Activated CD4-positive, alpha-beta T cell treated with anti-CD3 and anti-CD28 coated beads, Interleukin-2, Interleukin-4, amounts not matched to agents 100 ng/mL and 50 ng/mL, durations not matched to agents 16 hours and 8 hours (primary cell): ENCODE results near the gene ERMP1.

ENCODE experiments used
- DNase-seq: peaks from one replicate; pipeline ENCODE4 v3.0.0-alpha.2; 2020; ENCODE audit warnings: low spot score

ERMP1 gene

DNA sequence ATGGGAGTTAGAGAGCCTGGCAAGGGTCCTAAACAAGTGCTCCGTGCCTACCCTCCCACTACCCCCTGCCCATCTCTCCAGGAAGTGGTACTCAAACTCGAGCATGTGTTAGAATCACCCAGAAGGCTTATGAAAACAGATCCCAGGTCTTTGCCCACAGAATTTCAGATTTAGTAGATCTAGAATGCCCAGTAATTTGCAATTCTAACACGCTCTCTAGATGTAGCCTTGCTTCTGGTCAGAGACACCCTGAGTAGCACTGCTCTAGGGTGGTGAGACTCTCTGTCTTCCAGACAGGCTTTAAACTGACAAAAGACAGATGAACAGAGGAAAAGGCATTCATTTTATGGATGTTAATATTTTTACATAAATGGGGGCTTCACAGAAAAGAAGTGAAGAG lies 20.7 kb upstream of the ERMP1 start:
- peak; percentile 38 for DNase-seq

DNA sequence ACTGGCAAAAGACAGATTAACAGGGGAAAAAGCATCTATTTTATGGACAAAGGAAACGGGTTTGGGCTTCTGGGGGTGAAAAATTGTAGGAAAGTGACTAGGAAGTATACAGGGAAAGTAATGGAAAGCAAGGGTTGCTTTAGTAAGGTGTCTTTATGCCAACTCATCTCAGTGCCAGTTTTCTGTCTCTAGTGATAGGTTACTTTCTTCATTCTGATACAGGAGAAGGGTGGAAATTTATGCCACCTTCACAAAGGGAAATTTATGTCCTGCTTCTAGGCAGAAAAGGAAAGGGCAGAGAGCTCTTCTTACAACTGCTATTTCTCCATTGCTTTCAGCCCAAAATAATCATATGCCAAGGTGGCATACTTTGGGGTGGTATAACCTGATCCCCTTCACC lies 20.1 kb upstream of the ERMP1 start:
- DNase-seq: no peak

DNA sequence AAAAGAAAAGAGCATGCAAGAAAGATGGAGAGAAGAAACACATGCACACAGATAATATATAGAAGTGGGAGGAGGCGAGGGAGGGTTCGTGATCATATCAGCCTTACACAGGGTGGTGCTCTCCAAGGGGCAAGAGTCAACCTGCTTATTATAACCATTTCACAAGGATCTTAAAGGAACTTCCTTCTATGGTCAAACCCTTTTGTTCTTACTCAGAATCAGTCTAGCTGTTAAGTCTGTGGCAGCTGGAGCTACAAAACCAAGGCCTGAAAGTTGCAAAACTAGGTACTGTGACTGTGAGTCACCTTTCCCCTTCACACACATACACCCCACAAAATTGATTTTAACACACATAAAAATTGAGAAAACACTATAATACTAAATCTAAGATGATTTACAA lies 18.5 kb upstream of the ERMP1 start:
- DNase-seq: peak; percentile 93

DNA sequence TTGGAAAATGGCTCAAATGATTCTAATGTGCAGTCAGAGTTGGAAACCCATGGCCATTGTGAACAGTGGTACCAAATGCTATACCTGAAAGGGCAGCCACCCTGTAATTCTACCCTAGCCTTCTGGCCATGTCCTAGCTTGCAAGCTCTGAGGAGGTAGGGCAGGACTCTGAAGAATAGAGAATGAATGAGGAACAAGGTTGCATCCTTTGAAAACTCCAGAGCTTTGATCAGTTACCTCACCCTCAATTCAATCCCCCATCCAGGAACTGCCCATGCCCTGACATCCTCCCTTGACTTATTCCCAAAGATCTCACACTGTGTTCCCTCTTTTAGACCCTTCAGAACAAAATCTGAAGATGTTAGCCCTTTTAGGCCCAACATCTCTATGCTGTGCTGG lies 17.8 kb upstream of the ERMP1 start:
- no peak for DNase-seq

DNA sequence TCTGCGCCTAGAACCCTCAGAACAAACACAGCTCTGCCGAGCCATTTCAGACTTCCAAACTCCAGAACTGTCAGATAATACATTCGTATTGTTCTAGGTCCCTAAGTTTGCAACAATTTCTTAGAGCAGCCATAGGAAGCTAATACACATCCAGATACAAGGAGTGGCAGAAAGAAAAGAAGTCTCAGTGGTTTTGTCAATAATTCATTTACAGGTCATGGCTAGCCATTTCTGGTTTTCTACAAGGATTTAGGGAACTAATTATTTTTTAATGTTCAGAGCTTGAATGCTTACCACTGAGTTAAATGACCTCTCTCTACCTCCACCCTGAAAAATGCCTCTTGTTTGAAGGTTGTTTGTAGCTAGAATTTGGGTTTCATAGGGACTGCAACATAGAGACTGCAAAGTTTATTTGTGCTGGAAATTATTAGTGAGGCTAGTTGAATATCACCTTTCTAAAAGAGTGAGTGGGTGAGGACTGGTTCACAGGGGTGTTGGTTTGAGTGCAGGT lies 15.5 kb upstream of the ERMP1 start:
- DNase-seq: no peak

DNA sequence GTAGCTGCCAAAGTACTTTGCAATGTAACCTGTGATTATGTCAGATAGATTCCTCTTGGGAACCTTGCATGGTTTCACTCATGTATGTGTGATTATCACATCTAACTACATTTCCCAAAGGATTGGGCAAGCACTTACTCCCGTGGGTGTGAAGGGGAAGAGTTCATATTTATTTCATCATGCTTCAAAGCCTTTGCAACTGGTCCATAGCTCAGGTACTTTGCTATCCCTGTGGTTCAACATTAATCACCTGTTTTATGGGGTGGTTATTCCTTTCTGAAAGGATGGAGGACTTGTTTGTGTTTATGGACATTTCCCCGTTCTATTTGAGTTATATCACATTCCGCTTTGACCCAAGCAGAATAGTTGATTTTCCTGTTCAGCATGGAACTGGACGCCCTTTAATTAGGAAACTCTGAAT lies 13.6 kb upstream of the ERMP1 start:
- DNase-seq: no peak

DNA sequence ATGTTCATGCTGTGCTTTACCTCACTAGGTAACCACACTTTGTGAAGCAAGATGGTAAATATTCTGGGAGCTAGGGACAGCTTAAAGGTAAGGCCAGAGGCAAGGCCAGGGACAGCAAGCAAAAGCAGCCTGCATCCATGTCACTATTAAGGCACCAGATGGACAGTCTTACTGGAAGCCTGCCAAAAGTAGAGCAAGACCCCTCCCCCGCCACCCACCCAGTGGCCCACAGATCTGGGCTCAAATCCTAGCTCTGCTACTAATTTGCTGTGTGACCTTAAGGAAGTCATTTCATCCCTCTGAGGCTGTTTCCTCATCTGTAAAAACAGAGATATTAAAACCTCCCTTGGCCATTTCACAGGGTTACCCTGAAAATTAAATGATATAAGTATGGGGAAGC lies 13.2 kb upstream of the ERMP1 start:
- DNase-seq: no peak

DNA sequence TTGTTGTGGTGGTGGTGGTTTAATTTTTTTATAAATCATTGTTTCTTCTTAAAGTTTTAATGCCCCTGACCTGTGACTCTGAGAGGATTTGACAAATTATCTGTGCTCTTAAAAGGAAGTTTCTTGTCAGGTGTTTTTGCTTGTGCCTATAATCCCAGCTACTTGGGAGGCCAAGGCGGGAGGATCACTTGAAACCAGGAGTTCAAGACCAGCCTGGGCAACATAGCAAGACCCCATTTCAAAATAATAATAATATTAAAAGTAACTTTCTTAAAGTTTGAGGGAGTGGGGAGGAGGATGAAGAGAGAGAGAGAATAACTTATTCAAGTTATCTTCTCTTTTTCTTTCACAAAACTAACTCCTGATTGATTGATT lies 12.2 kb upstream of the ERMP1 start:
- DNase-seq: no peak

DNA sequence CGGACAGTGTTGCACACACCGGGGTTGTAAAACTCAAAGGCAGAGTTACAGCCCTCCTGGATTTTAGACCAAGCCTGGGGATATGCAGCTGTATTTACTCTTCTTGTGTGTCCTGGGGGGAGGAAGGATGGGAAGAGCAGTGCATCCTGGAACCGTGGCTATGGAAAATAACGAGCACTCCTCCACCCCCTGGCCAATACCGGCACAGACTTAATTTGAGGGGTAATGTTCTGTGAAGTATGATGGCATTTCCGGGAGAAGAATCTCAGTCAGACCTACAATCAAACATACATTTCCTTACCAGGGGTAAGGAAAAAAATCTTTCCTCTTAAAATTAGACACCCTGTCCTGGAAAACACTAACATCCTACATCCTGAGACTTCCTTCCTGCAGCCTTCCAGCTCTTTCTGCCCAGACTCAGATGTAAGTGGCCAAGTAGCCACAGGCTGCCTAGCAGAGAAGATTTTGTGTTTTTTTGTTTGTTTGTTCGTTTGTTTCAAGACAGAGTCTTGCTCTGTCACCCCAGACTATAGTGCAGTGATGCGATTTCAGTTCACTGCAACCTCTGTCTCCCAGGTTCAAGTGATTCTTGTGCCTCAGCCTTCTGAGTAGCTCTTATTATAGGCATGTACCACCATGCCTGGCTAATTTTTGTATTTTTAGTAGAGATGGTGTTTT lies 11.0 kb upstream of the ERMP1 start:
- DNase-seq: no peak

DNA sequence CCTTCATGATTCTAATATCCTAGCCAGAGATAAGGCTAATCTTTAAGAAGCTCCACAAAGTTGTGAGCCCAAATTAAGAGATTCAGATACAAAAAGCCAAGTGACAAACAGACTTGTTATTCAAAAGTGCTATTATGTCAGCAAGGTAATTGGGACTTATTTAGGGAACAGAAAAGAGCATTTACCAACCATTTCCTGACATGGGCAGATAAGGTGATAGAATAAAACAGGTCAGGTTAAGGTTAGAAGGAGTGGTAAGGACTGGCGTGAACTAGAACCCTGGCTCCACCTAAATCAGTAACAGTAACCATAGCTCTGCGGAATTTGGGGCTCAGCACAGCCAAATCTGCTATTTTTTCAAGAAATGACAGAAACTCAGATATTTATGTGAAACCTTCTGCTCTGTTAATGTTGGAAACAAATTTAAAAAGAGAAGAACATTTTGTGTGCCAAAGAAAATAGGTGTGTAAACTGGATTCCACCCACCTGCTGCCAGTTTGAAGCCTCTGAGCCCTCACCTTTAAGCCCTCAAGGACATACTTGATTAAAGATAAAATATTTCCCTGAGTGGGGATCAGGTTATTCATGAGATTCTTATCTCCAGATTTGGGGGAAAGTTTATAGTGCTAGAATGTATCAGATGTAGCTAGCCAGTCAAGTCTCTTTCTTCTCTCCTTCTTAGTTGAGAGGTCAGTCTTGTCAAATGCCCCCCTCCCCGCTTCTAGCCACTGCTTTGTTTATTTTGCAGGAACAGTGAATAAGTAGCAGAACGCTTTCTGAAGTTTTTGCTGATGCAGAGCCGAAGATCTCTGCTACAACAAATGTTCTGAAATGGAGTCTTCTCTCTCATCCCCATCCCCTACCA lies 10.2 kb upstream of the ERMP1 start:
- DNase-seq: no peak

DNA sequence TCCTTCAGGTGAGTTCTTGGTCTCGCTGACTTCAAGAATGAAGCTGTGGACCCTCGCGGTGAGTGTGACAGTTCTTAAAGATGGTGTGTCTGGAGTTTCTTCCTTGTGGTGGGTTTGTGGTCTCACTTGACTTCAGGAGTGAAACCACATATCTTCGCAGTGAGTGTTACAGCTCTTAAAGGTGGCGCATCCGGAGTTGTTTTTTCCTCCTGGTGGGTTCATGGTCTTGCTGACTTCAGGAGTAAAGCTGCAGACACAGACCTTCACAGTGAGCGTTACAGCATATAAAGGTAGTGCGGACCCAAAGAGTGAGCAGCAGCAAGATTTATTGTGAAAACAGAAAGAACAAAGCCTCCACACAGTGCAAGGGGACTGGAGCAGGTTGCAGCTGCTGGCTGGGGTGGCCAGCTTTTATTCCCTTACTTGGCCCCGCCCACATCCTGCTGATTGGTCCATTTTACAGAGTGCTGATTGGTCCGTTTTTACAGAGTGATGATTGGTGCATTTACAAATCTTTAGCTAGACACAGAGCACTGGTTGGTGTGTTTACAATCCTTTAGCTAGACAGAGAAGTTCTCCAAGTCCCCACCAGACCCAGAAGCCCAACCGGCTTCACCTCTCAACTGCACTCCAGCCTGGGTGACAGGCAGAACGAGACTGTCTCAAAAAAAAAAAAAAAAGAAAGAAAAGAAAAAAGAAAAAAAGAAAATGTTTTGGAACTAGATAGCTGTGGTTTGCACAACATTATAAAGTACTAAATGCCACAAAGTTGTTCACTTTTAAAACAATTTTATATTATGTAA lies 9.1 kb upstream of the ERMP1 start:
- DNase-seq: peak; percentile 72

DNA sequence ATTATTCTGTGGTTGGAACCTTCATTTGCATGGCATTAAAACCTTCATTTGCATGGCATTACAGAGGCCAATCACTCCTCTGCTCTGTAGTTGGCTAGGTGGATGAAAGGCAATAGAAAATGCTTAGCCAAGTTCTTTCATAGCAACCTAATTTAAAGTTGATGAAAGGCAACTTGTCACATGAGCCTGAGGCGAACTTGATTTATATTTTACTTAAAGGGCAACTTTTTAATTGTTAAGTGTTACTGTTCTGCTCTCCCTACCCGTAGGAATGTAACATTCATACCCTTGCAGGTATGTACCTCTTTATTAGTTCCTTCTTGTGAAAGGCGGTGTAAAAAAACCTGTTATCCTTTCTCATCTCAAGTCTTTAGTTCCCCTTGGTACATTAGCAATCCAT lies 7.9 kb upstream of the ERMP1 start:
- DNase-seq: no peak

DNA sequence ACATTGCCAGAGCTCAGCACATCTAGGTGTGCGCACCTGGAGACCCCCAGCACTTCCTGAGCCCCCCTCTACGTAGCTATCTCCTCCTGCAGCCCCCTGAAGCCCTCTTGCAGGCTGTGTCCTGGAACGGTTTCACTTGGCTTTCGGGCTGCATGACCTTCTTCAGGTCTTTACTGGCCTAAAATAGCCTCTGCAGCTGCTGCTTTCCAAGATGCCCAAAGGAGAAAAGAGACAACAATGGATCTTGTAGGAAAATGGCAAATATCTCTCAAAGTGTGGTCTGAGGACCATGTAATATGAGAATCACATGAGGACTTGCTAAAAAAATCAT lies 6.6 kb upstream of the ERMP1 start:
- no peak for DNase-seq

DNA sequence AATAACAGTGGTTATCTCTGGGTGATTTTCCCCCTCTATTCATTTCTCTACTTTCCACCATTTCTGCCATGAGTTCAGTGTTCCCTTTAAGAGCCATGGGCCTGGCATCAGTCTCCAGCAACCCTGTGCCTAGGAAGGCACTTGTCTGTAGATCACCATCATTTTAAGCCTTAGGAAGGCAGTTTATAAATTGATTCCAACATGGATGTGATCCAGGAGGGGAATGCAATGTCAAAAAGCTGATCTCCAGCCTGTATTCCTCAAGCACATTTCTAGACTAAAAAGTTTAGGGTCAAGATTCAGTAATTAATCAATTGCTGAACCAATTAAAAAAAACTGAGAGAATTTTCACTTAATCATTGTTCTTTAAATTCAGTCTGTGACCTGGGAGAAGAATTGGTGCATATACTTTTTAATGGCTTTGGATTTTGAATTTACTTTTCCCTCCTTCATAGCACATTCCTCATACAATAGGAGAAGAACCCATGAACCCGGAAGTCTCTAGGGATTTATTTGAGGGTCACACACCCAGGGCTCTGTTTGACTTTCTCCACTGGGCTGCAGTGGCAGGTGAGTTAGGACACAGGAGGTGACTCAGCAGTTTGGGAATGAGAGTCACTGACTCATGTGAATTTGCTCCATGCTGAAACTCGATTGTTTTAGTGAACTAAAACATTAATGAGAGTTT lies 6.1 kb upstream of the ERMP1 start:
- DNase-seq: peak; percentile 39

DNA sequence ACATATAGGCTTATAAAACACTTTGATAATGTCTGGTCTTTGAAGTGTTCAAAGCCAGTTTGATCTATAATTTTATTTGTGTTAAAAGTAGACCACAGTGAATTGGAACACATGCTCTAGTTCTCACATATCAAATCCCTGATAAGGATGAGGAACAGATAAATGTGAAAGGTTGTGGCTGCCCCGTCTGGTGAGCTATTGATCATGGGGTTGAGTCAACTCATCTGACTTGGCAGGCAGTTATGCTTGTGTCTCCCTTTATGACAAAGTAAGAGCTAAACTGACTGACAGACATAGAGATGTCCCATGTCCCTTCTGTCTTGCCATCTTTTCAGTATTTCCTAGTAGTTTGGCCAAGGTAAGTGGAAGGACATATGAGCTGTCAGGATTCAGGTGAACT lies 2.9 kb upstream of the ERMP1 start:
- no peak for DNase-seq

DNA sequence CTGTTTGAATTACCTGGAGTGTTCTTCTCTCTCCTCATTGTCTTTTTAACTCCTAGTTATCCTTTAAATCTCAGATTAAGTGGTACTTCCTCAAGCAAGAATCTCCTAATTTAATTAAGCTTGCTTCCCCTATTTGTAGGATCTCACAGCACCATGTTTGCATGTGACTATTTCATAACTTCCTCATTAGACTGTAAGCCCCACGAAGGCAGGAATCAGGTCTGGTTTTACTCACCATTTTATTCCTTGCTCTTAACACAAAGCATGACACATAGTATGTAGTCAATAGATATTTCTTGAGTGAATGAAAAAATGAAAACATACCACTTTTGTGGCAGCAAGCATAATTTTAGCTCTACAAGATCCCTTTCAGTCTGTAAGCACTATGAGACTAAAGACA lies 1.3 kb upstream of the ERMP1 start:
- DNase-seq: no peak

DNA sequence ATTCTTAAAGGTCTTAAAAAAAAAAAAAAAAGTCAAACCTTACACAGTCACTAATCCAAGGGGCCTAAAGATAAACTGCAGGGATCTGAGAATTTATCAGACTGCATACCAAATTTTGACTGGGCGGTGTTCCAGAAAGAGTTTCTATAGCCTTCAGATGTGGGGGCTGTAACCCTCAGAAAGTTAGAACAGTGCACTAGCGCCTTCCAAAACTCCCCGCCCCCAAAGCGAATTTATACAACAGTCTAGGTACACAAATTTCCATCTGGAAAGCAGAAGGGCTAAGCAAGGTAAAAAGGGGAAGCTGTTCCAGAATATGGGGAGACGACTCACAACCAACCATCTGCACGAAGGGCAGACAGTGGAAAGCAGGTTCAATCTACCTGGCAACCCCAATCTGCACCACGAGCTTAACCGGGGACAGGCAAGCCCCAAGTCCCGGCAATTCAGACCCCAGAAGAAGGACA lies 813 bp downstream of the ERMP1 start:
- peak; percentile 29 for DNase-seq

DNA sequence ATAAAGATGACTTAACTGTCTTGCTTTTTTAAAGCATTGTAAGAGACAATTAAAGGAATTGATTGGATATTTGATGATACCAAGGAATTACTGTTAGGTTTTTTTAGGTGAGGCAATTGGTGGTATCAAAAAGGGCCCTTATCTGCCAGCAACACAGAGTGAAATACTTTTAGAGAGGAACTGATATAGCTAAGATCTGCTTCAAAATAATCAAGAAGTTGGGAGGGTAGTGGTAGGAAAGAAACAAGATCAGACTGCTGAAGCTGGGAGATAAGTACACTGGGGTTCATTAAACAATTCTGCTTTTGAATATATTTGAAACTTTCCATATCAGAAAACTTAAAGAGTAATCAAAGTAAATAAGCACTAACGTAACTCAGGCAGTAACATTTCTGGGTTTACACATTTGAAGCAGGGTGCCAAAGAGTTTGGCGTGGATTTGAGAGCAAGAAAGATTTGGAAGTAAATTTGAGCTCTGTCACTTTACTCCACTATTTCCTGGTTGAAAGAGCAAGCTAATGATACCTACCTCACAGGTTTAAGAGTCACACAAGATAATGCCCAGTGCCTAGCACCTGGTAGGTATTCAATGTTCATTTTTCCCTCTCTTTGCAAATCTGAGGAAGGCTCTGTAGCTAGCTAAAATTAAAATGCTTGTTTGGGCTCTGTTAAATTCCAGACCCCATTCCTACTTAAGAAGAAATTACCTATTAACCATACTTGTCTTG lies 6.9 kb downstream of the ERMP1 start:
- DNase-seq: no peak

DNA sequence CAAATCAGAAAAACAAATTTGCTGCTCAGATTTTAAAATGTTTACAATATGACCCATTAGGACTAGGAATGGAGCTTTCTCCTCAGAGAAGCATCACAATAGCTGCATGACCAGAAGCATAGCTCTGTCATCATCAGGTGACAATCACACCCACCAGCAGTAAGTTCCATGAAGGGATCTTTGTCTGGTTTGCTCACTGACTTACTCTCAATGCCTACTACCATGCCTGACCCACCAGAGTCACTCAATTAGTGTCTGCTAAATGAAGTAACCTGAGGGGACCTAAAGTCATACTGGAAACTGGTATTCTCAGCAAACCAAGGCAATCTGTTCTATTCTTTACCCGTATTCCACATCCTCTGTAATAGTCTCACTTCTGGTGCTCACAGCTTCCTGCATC lies 7.7 kb downstream of the ERMP1 start:
- no peak for DNase-seq

DNA sequence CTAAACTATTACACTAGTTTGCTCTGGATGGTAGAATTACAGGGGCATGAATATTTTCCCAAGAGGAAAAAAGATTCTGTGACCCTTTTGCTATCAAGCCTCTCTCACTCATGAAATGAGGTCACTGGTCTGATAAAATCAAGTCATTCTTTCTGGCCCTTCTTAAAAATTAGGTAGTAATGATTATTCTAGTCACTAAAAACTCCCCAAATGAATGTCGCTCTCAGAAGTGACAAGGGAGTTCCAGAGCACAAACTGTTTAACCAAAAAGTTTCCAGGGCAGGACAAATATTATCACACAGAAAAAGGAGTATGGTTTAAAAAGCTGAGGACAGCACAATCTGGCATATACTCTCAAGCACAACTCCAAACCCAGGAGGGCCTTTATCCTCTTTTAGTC lies 12.5 kb downstream of the ERMP1 start:
- no peak for DNase-seq

DNA sequence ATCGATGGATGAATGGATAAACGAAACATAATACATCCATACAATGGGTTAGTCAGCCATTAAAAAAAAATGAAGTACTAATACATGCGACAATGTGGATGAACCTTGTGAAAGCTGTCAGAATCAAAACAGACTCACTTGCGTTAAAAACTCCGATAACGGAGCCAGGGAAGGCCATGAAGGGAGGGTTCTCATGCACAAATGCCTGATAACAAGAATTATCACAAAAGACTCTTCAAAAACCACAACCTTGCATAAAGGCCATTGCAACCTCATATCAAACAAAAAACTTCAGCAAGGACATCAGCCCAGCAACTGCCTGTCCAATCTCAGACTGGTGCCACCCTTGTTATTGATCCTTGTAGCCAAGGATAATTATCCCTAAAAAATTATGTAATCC lies 13.7 kb downstream of the ERMP1 start:
- no peak for DNase-seq
